Embryonic facial prominence (tissue), 1 donor: ENCODE measurements around the gene USP33.
"Not testable (repeated sequence)": the region's sequence is repeated elsewhere in the genome, so short reads cannot be mapped to it uniquely, and the experiment has no call there.

Experiments used
- DNase-seq: peaks from one replicate; pipeline ENCODE4 v3.0.0-alpha.2; 2016; ENCODE audit errors: extremely low spot score

Gene USP33

DNA sequence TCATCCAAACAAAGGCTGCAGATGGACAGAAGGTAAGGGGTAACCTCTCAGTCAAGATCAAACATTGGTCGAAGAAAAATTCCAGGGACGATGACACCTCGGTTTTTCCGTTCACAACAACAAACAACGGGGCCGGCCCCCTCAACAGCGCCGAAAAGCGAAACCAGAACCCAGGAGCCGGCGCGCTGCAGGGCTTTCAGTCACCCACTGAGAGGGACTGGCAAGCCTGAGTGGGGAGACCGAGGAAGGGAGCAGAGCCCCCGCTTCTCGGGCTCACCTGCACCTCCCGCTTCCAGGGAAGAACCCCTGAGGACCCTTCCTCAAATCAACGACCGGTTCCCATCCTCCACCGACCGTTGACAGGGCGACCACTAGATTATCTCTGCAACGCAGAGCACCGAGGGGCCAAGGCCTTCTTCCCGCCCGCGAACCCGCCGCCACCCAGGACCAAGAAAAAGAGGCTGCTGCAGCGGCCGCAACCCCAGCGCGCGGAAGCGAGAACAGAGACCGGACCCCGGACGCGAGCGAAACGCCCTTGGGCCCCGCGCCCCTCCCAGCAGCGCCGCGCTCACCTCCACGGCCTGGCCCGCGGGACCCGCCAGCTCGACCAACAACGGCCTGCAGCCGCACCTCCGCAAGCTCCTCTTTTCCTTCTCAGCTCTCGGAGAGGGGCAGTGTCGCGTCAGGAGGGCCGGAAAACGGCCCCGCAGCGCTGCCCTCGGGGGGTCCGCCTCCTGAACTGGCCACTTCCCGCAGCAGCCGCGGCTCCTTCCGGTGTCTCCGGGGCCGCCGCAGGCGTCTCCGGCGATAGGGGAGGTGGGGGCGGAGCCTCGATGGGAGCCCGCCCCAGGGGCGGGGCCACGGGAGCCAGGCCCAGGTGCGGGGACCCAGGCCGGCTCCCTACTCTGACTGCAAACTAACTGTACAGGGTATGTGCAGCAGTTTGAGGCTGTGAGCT is at the start of gene USP33:
TSS of gene USP33 (minus strand) at position 782 of the 958 bp plus-strand sequence. CDS start 18,155 bp downstream, outside the sequence.
- peak; percentile 36 for DNase-seq

DNA sequence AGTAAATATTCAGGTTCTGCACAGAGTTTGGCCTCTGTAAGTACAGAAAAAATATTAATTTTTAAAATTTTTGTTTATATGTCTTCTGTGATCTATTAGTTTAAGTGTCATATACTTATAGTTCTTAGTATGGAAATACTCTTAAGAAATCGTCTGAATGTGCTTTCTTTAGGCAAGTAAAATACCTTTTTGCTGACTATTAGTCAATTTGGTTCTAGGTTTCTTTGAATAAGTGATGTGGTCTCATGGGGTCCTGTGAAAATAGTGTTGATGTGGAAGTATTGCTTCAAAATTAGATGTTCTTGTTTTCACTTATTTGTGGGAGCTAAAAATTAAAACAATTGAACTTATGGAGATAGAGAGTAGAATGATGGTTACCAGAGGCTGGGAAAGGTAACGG is 43.7 kb upstream of the USP33 start:
- DNase-seq = no peak

- DNase-seq = no peak
Measured at GRCh38 chr1:77802026-77802425, 42.4 kb upstream of the USP33 start.

- no peak for DNase-seq
Measured at GRCh38 chr1:77797991-77798390, 38.3 kb upstream of the USP33 start.

DNA sequence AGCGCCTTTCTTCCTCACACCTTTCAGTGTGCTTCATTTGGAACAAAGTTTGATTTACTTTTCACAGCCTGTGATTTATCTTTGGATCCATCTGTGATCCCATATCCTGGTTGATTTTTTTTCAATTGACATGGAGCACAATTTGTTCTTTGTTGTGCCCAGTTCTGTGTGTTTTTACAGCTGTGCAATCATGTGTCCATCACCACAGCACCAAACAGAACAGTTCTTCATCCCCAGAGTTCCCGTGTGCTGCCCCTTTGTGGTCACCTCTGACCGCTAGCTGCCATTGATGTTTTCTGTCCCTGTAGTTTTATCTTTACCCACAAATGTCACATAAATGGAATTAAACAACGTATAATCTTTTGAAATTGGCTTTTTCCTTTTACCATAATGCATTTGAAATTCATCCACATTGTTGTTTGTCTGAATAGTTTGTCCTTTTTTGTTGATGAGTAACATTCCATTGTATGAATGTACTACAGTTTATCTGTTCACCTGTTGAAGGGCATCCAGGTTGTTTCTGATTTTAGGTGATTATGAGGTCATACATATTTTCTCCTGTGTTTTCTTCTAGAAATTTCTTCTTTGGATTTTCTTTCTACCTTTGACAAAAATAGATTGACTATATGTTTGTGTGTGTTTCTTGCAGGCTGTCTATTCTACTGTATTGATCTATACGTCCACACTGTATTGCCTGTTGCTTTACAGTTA is 37.2 kb upstream of the USP33 start:
- DNase-seq = no peak

DNA sequence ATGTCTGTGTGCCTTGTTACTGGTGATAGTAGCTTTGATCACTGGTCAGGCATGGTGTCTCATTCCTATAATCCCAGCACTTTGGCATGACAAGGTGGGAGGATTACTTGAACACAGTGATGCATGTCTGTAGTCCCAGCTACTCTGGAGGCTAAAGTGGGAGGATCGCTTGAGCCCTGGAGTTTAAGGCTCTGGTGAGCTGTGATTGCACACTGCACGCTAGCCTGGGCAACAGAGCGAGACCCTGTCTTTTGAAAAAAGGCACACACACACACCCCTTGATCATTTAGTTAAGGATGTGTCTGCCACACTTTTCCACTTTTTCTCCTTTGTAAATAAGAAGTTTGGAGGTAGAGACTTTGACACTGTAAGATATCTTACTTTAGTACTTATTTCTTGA is 34.9 kb upstream of the USP33 start:
- no peak for DNase-seq

DNA sequence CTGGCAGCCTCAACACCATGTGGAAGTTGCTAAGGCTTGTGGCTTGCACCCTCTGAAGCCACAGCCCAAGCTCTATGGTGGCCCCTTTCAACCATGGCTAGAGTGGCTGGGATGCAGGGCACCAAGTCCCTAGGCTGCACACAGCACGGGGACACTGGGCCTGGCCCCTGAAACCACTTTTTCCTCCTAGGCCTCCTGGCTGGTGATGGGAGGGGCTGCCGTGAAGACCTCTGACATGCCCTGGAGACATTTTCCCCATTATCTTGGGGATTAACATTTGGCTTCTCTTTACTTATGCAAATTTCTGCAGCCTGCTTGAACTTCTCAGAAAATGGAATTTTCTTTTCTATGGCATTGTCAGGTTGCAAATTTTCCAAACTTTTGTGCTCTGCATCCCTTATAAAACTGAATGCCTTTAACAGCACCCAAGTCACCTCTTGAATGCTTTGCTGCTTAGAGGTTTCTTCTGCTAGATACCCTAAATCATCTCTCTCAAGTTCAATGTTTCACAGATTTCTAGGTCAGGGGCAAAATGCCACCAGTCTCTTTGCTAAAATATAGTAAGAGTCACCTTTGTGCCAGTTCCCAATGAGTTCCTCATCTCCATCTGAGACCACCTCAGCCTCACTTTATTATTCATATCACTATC is 26.6 kb upstream of the USP33 start:
- not testable (repeated sequence) for DNase-seq

DNA sequence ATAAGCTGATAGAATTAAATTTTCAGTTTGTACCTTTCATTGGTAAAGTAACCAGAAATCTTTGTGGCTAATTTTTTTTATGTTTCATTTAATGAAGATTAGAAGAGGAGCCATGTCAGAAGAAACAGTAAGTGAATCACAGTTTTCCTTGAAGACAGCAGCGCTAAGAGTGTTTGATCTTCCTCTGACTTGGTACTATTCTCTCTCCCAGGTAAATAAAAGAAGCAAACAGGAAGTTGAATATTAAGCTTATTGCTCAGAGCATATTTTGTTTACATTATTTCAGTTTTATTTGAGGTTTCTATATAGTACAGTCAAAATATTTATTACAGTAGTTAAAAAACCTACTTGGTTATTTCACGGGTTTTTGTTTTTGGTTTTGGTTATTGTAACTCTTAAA is 23.5 kb upstream of the USP33 start:
- no peak for DNase-seq

DNA sequence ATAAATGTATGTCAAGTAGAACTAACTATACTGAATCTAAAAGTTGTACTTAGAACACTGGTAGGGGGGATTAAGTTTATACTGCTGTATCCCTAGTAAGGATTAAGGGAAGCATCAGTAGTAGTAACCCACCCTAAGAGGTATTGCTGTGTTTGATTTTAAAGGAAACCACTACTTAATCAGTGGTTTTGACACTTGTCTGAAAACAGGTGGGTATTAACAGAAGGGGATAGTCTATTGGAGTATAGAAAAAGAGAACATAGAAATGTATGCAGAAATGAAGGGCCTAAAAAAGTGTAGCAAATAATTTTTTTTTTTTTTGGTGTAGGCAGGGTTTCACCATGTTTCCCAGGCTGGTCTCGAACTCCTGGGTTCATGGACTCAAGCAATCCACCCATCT is 22.0 kb upstream of the USP33 start:
- no peak for DNase-seq

GRCh38 chr1:77779529-77780281 is 20.1 kb upstream of the USP33 start, which contains the start of gene MIGA1:
MIGA1 (plus strand) TSS chr1:77779649; CDS start chr1:77783253, 3,604 bp downstream.
- DNase-seq = peak; percentile 78

- no peak for DNase-seq
Measured at GRCh38 chr1:77776007-77776700, 16.5 kb upstream of the USP33 start.

DNA sequence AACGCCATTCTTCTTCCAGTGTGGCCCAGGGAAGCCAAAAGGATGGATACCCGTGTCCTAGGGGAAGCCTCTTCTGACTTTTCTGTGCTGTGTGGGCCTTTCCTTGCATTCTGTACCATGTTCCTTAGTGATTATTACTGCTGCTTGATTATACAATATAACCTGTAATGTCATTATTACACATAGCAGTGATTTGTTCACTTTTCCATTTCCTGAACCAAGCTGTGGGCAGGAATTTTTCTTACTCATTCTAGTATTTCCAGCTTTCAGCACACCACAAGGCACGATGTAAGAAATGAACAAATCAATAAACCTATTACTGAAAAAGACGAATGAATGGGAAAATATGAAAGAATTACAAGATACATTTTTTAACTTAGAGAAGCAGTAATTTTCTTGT is 8.4 kb upstream of the USP33 start:
- no peak for DNase-seq

DNA sequence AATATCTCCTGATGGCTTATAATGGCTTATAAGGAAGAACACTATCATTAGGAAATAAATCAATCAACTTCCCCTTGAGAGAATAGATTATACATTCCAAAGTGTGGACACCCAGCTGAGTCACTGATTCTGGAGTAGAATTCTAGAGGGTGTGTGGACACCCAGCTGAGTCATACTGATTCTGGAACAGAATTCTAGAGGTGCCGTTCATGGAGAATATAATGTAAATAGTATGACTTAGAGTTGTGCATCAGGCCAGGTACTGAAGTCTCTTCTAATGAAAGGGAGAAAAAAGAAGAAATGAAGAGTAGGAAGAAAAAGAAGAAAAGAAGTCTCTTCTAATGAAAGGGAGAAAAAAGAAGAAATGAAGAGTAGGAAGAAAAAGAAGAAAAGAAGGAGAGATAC is 2.4 kb upstream of the USP33 start:
- no peak for DNase-seq

DNA sequence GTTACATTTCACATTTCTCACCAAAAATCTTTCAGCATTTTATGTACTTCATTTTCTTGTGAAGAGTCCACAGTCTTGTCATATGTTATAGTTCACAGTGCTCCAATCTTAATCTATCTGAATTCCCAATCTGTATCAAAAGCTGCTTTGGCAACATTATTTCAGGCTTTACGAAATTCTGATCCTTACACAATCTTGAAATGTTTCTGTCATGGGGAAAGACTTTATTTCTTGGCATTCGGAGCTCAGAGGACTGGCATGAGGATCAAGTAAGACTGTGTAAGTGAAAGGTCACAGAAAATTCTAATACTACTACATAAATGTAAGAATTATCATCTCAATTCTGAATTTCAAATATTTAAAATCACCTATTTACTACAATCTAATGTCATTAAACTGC is 2.0 kb downstream of the USP33 start:
- DNase-seq = no peak

- no peak for DNase-seq
Measured at GRCh38 chr1:77757066-77757584, 2.5 kb downstream of the USP33 start.

DNA sequence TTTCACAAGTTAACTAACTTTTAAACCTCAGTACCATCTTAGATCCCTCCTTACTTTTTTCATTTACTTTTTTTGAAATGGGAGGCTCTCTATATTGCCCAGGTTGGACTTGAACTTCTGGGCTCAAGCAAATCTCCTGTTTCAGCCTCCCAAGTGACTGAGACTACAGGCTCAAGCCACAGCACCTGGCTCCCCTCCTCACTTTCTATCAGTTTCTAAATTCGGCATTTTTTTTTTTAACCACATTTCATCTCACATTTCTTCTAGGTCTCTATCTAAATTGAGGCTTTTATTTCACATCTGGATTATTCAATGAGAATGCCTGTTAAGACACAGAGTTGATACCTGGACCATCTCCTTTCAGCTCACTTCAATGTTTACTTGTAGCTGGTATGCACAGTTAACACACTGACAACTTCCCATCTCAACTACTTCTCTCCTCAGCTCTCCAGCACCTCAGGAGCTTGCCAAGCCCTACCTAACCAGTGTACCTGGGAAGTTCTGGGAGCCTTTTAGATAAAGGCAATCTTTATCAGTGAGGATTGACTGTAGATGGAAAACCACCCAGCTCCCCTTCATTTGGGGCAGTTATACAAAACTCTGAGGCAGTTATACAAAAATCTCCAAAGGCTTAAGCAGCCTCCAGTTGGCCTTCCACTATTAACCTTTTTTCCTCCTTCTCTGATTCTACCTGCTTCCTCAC is 3.4 kb downstream of the USP33 start:
- no peak for DNase-seq

DNA sequence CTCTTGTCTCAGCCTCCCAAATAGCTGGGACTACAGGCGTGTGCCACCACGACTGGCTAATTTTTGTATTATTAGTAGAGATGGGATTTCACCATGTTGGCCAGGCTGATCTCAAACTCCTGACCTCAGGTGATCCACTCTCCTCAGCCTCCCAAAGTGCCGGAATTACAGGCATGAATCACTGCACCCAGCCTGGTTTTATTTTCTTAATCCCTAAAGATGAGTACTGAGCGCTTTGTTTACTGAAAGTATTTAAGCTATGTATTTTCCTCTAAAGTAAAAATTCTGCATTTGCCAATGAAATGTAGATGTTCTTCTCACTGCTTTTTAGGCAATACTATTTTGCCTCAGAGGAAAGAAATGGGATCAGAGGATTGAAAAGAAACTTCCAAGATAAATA is 10.2 kb downstream of the USP33 start:
- not testable (repeated sequence) for DNase-seq

- no peak for DNase-seq
Measured at GRCh38 chr1:77744576-77744975, 15.1 kb downstream of the USP33 start.

DNA sequence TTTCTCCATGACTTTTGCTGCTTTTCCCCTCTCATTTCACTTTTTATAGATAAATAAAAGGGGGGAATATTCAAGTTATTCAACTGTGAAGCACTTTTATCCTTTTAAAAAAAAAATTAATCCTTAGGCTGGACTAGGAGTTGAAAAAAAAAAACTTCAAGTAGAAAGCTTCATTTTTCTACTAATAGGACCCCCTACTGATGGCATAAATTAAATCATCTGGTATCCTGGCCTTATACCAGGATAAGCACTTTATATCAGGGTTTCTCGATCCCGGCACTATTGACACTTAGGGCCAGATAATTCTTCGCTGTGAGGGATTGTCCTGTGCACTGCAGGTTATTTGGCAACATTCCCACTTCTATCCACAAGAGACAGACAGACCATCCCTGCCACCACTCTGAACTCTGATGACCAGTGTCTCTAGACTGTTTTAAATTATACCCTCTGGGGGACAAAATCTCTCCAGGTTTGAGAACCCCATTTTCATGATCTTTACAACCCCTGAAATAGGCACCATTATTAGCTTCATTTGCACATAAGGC is 17.6 kb downstream of the USP33 start:
- no peak for DNase-seq

DNA sequence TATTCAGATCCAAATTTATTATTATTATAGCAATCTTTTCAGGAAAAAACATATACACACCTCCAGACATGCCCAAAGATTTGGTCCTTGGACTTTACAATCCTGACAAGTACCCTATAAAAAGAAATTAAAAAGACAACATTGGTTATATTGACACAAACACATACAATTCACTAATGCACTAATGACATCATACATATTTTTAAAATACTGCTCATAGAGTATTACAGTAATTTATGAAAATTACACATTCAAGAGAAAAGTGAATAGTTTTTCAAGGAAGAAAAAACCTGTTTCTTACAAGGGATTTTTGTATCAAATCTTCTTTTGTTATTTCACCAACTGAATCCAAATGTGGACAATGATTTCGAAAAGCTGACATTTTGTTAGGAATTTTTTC is 18.3 kb downstream of the USP33 start:
- DNase-seq = no peak
